Kidney epithelial cell (primary cell): ENCODE data around the gene LRRK2. TPM values are rescaled to one million over a fixed set of nuclear protein-coding genes. Genes with fewer than 3 reads are reported as not detected.

ENCODE experiments used
- DNase-seq: peaks from one replicate; pipeline ENCODE4 v3.0.0-alpha.2; 2010; ENCODE audit warnings: low read depth
- H3K27me3 ChIP-seq: 2 replicates; pipeline ENCODE4 v1.6.0; 2011; ENCODE audit warnings: low read length; ENCODE audit not compliant: control insufficient read depth, insufficient read depth
- H3K36me3 ChIP-seq: 2 replicates; pipeline ENCODE4 v1.5.1; 2011; ENCODE audit warnings: low read length; ENCODE audit not compliant: control insufficient read depth, insufficient read depth
- H3K4me3 ChIP-seq: 2 replicates; pipeline ENCODE4 v1.5.1; 2011; ENCODE audit warnings: low read depth, mild to moderate bottlenecking, control low read depth, low read length
- CTCF ChIP-seq: IDR thresholded peaks from 2 replicates; pipeline ENCODE4 v1.5.1; 2011; ENCODE audit warnings: mild to moderate bottlenecking, moderate library complexity, low read length, control low read depth, inconsistent platforms; ENCODE audit not compliant: insufficient read depth, poor library complexity, severe bottlenecking
- total RNA-seq: library from RNA; depleted of rRNA; stranded (reverse); fragments of >200 nt; gene quantifications from 2 replicates; pipeline ENCODE4 v1.2.3, GENCODE V29; 2015

Gene LRRK2
- total RNA-seq, 1 donor from 2014 or later, result 0.63 TPM

GRCh38 chr12:40233741-40234367 is 9.1 kb downstream of the LRRK2 start:
- H3K36me3 ChIP-seq, result no peaks in the 10 kb centered on the region
- no peak for TF ChIP-seq CTCF
- no peak overlapping the region for H3K4me3 ChIP-seq
- no peaks in the 10 kb centered on the region for H3K27me3 ChIP-seq
- no peak for DNase-seq

DNA sequence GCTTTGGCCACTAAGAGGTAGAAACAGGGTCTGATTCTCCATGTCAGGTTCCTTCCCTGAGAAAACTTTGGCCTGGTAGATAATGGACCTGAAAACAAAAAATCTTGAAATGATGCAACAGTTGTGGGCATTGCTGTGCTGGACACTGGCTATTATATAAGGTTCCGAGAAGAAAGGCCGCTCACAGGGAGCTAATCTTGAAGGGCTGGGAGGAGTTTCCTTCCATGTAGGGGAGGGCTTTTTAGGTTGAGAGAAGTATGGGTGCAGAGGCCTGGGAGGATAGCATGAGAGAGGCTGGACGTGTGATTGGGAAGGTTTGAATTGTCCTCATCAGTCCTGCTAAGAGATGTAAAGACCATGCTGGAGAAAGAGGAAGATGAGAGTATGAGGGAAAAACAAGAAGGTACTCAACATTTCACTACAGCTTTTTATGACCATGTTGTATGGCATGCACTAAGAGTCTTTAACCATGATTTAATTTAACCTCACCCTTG is 11.6 kb downstream of the LRRK2 start:
- TF ChIP-seq CTCF, result no peak
- Histone ChIP-seq H3K27me3 (no peaks in the 10 kb centered on the region), H3K4me3 (no peak overlapping the region), H3K36me3 (no peaks in the 10 kb centered on the region)
- DNase-seq, result no peak

DNA sequence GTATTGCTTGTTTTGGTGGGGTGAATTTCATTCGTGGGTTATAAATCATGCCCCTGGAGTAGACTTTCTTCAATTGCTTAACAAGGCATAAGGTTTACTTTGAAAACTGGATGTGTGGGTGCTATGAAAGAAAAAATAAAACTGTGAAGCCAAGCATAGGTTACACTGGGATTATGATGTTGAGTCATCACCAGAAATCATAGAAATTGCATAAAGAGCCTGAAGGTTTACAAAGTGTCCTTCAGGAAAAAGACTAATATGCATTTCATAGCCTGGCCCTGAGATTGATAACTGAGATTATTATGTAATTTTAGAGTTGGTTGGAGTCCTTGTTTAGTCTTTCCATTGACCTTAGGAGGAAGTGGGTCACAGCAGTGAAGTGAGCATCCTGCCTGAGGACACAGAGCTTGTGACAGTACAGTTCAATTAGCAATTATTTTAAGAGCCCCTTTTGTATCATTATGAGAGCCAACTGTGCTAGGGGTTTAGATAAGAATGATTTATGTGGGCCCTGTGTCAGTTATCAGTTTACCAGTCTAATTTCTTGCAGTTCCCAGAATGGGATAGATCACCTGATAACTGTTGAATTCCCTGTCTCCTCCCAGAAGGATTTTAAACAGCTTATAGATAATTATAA is 13.6 kb downstream of the LRRK2 start:
- no peaks in the 10 kb centered on the region for H3K36me3 ChIP-seq
- no peak overlapping the region for H3K4me3 ChIP-seq
- no peaks in the 10 kb centered on the region for H3K27me3 ChIP-seq
- no peak for TF ChIP-seq CTCF
- DNase-seq, result no peak

- TF ChIP-seq CTCF, result no peak
- Histone ChIP-seq H3K4me3 (no peak overlapping the region), H3K27me3 (no peaks in the 10 kb centered on the region), H3K36me3 (no peaks in the 10 kb centered on the region)
- no peak for DNase-seq
Measured at GRCh38 chr12:40238979-40239378, 14.2 kb downstream of the LRRK2 start.

DNA sequence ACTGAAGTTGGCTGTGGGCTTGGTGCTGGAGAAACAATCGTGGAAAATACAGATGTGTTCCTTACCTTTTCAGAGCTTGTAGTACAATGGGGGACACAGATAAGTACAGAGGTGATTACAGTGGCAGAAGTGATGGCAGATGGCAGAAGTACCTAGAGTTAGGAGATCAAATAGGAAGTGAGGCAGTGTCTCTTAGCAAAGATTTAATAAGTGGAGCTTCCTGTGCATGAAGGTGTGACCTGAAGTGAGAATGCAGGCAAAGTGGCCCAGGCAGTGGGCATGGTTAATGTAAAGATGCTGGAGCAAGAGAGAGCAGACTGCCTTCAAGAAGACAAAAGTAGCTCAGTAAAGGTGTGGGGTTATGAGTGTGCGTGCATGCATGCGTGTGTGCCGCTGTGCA is 16.0 kb downstream of the LRRK2 start:
- H3K36me3 ChIP-seq, result no peaks in the 10 kb centered on the region
- no peak overlapping the region for H3K4me3 ChIP-seq
- no peak for DNase-seq
- no peak for TF ChIP-seq CTCF
- no peaks in the 10 kb centered on the region for H3K27me3 ChIP-seq
